Activated naive CD8-positive, alpha-beta T cell treated with anti-CD3 and anti-CD28 coated beads, Interleukin-2, amount 10 ng/mL, durations not matched to agents 7 days and 5 days (primary cell): ENCODE results near the gene MAFG. TPM values are rescaled to one million over a fixed set of nuclear protein-coding genes. Genes with fewer than 3 reads are reported as not detected.

Source experiments
- ATAC-seq: fragments of 150-1000 bp; cut with Tn5 transposase; one replicate; pipeline ENCODE4 v1.10.0; 2021; ENCODE audit warnings: low read depth, moderate library complexity
- POLR2A ChIA-PET: fragments of 350-600 bp; sonication (Branson Sonifier 250); formaldehyde crosslinking; loops from one replicate; lab custom pipeline; 2021; ENCODE audit warnings: antibody characterized with exemption; lab: Charles Lee
- DNase-seq: peaks from one replicate; pipeline ENCODE4 v3.0.0; 2021
- H3K27ac Mint-ChIP-seq: one replicate; pipeline ENCODE4 v1.8.0; 2022; ENCODE audit warnings: mild to moderate bottlenecking, mixed read lengths
- H3K27me3 Mint-ChIP-seq: one replicate; pipeline ENCODE4 v1.8.0; 2022; ENCODE audit warnings: mild to moderate bottlenecking, moderate library complexity, mixed read lengths
- H3K36me3 Mint-ChIP-seq: one replicate; pipeline ENCODE4 v1.8.0; 2021; ENCODE audit warnings: mild to moderate bottlenecking, mixed read lengths
- H3K4me1 Mint-ChIP-seq: one replicate; pipeline ENCODE4 v1.8.0; 2021; ENCODE audit warnings: mixed read lengths
- H3K4me3 Mint-ChIP-seq: one replicate; pipeline ENCODE4 v1.8.0; 2022; ENCODE audit warnings: mild to moderate bottlenecking, moderate library complexity, mixed read lengths
- H3K9me3 Mint-ChIP-seq: one replicate; pipeline ENCODE4 v1.8.0; 2021; ENCODE audit warnings: mixed read lengths
- total RNA-seq, 2 experiments: library from RNA; stranded (reverse); gene quantifications; one replicate each; pipeline ENCODE4 v1.2.3, GENCODE V29; 2021

The MAFG gene
- total RNA-seq, 2 experiments from 2014 or later = 18.3 to 20.4 TPM

GRCh38 chr17:81940538-81941483, 13.3 kb upstream of the MAFG start:
- POLR2A ChIA-PET = interaction anchor here (0.6 kb wide), 1 partner anchor 286 kb away, joined by 4 read pairs; no protein-coding TSS in a partner anchor
- no peak for DNase-seq
- no peak overlapping the region for H3K4me3 Mint-ChIP-seq
- H3K27me3 Mint-ChIP-seq = peaks cover 7% of the 10 kb centered on the region
- H3K9me3 Mint-ChIP-seq = no peaks in the 10 kb centered on the region
- no peak for ATAC-seq
- H3K4me1 Mint-ChIP-seq = peaks cover 9% of the 10 kb centered on the region
- H3K27ac Mint-ChIP-seq = no peak overlapping the region
- no peaks in the 10 kb centered on the region for H3K36me3 Mint-ChIP-seq

DNA sequence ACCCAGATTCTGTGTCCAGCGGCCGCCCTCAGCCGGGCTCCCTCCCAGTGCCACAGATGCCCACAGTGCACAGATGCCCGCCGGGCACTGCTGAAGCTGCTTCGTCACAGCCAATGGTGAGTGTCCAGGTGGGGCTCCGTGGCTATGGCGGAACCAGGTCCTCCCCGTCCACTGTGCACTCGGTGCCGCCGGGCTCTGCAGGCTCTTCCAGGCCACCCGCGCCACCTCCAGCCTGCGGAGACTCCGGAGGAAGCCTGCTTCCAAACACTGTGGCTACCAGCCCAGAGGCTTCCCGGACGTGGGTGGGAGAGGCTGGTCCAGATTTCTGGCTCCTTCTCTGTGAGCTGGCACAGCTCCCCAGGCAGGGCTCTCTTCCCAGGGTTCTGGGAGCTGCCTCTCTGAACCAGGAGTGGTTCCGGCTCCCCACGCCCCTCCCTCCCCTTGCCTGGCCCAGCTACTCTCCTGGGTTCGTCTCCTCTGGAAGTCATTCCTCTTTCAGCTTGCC, 12.4 kb upstream of the MAFG start:
- H3K4me3 Mint-ChIP-seq = no peak overlapping the region
- POLR2A ChIA-PET = interaction anchor here (0.6 kb wide), 1 partner anchor 285 kb away, joined by 4 read pairs; no protein-coding TSS in a partner anchor
- peaks cover 10% of the 10 kb centered on the region for H3K4me1 Mint-ChIP-seq
- no peak for DNase-seq
- no peaks in the 10 kb centered on the region for H3K9me3 Mint-ChIP-seq
- no peaks in the 10 kb centered on the region for H3K36me3 Mint-ChIP-seq
- H3K27ac Mint-ChIP-seq = no peak overlapping the region
- H3K27me3 Mint-ChIP-seq = peaks cover 7% of the 10 kb centered on the region
- no peak for ATAC-seq

DNA sequence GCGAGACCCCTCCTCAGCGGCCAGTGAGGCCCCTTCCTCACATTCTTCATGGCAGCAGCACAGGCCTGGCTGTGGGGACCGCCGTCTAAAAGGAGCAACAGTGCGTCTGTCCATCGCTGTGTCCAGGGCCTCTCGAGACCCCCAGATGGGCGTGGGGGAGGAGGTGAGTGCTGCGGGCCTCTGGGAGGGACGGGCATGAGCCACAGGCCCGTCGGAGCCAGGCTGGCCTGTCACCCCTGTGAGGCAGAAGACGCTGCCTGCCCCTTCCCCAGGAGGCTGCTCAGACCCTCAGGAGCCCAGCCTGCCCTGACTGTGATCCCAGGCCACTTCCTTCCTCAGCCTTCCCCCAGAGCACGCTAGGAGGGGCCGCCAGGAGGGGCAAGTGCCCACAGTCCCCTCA, 11.7 kb upstream of the MAFG start:
- DNase-seq (no peak), ATAC-seq (no peak)
- Mint-ChIP-seq H3K27me3 (peaks cover 7% of the 10 kb centered on the region), H3K9me3 (no peaks in the 10 kb centered on the region), H3K4me1 (peaks cover 10% of the 10 kb centered on the region), H3K4me3 (no peak overlapping the region), H3K36me3 (no peaks in the 10 kb centered on the region), H3K27ac (no peak overlapping the region)
- POLR2A ChIA-PET = interaction anchor here (2.5 kb wide), 1 partner anchor 12 kb away, joined by 9 read pairs; the partner anchor contains the start of gene MAFG

GRCh38 chr17:81935709-81936084, 8.2 kb upstream of the MAFG start:
- Mint-ChIP-seq H3K27me3 (peaks cover 2% of the 10 kb centered on the region), H3K4me1 (peaks cover 19% of the 10 kb centered on the region), H3K4me3 (peak overlapping the region; percentile 65), H3K9me3 (no peaks in the 10 kb centered on the region), H3K36me3 (no peaks in the 10 kb centered on the region), H3K27ac (peak overlapping the region; percentile 42)
- ATAC-seq (no peak), DNase-seq (no peak)
- POLR2A ChIA-PET = interaction anchor here (1.5 kb wide), 1 partner anchor 9 kb away, joined by 7 read pairs; no protein-coding TSS in a partner anchor

DNA sequence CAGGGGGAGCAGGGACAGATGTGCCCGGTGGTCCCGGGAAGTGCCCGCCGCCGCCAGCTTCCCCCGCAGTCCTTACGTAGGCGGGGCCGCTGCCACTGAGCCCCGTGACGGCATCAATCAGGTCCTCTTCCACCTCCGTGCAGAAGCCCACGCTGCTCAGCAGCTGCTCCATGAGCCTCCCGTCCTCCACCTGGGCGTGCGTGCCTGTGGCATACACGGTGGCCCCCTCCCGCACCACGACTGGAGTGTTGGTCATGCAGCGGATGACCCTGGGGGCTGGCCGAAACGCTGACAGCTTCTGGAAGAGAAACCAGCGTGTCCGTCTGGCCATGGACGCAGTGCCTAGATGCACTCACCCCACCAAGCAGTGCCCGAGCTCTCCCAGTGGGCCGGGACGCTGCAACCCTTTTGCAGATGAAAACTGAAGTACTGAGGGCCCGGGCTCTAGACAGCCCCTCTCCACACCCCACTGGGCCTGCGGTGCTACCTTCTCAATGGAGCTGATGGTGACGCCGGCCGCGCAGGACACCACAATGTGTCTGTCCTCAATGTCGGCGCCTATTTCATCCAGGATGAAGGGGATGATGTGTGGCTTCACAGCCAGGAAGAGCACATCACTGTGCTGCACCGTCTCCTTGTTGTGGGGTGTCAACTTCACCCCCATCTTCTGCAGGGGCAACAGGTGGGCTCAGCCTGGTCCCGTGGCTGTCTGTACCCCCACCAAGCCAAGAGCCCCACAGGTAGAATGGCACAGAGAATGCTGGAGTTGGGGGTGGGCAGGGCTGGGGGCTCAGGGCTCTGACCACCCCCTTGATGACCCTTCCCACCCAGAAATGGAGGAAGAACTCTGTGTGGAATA, 7.5 kb upstream of the MAFG start:
- no peaks in the 10 kb centered on the region for H3K27me3 Mint-ChIP-seq
- peaks cover 19% of the 10 kb centered on the region for H3K4me1 Mint-ChIP-seq
- no peak overlapping the region for H3K27ac Mint-ChIP-seq
- ATAC-seq (no peak), DNase-seq (no peak)
- H3K9me3 Mint-ChIP-seq = no peaks in the 10 kb centered on the region
- H3K36me3 Mint-ChIP-seq = no peaks in the 10 kb centered on the region
- H3K4me3 Mint-ChIP-seq = peak overlapping the region; percentile 65
- POLR2A ChIA-PET = interaction anchor here (0.6 to 1.5 kb wide), 2 partner anchors 9 to 223 kb away, joined by 5 to 7 read pairs; no protein-coding TSS in a partner anchor

GRCh38 chr17:81934098-81934757, 6.7 kb upstream of the MAFG start:
- H3K4me1 Mint-ChIP-seq = peaks cover 19% of the 10 kb centered on the region
- H3K4me3 Mint-ChIP-seq = no peak overlapping the region
- POLR2A ChIA-PET = interaction anchor here (0.6 kb wide), 1 partner anchor 223 kb away, joined by 5 read pairs; no protein-coding TSS in a partner anchor
- DNase-seq (no peak), ATAC-seq (no peak)
- H3K27me3 Mint-ChIP-seq = no peaks in the 10 kb centered on the region
- H3K9me3 Mint-ChIP-seq = no peaks in the 10 kb centered on the region
- H3K27ac Mint-ChIP-seq = no peak overlapping the region
- no peaks in the 10 kb centered on the region for H3K36me3 Mint-ChIP-seq

DNA sequence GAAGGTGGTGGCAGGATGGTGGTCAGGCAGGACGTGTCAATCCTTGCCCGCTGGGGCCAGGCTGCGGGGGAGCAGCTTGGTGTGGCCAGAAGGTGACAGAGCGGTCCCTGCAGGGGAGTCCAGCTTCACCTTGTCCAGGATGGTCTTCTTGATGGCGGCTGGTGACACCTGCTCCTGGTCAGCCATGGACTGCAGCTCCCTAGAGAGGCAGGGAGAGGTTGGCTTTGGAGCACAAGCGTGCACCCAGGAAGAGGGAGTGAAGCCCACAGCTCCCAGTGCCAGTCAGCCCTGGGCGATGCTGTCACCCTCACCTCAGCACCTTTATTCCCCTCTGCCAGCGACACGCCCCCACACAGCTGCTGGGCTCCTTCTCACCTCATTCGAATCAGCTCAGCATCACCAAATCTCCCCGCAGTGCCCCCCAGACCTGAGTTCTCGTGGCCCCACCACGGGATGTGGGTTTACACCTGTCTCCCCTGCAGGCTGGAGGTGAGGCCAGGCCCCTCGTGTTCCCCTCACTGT, 5.7 kb upstream of the MAFG start:
- no peak for ATAC-seq
- POLR2A ChIA-PET = no interaction called here
- Mint-ChIP-seq H3K27me3 (no peaks in the 10 kb centered on the region), H3K4me1 (peaks cover 21% of the 10 kb centered on the region), H3K9me3 (no peaks in the 10 kb centered on the region), H3K36me3 (no peaks in the 10 kb centered on the region), H3K27ac (no peak overlapping the region), H3K4me3 (no peak overlapping the region)
- DNase-seq = no peak

DNA sequence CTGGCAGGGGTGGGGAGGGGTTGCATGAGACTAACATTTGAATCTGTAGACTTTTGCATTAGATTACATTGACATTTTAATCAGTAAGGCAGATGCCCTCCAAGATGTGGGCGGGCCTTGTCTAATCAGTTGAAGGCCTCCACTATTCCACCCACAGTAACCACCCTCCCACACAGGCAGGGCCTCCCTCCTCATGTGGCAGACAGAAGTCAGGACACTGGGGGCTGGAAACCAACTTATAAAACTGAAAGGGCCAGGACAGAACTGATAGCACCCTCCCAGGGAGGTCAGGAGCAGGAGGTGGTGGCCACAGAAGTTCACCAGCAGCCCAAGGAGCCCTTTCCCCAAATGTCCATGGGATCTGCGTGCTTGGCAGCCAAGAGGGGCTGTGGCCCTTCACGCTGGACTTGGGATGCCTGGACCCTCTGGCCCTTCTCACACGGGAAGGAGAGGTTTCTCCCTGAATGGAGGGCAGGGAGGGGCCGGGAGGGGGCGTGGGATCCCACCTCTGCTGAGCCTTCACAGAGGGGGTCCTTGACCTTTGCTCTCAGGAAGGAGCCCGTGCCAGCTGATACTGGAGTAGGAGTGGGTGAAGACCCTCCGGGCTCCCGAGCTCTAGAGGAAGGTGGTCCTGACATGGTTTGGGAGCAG, 4.9 kb upstream of the MAFG start:
- H3K27ac Mint-ChIP-seq = no peak overlapping the region
- no peaks in the 10 kb centered on the region for H3K27me3 Mint-ChIP-seq
- POLR2A ChIA-PET = no interaction called here
- DNase-seq (no peak), ATAC-seq (no peak)
- no peaks in the 10 kb centered on the region for H3K36me3 Mint-ChIP-seq
- H3K9me3 Mint-ChIP-seq = no peaks in the 10 kb centered on the region
- peaks cover 15% of the 10 kb centered on the region for H3K4me1 Mint-ChIP-seq
- H3K4me3 Mint-ChIP-seq = no peak overlapping the region

DNA sequence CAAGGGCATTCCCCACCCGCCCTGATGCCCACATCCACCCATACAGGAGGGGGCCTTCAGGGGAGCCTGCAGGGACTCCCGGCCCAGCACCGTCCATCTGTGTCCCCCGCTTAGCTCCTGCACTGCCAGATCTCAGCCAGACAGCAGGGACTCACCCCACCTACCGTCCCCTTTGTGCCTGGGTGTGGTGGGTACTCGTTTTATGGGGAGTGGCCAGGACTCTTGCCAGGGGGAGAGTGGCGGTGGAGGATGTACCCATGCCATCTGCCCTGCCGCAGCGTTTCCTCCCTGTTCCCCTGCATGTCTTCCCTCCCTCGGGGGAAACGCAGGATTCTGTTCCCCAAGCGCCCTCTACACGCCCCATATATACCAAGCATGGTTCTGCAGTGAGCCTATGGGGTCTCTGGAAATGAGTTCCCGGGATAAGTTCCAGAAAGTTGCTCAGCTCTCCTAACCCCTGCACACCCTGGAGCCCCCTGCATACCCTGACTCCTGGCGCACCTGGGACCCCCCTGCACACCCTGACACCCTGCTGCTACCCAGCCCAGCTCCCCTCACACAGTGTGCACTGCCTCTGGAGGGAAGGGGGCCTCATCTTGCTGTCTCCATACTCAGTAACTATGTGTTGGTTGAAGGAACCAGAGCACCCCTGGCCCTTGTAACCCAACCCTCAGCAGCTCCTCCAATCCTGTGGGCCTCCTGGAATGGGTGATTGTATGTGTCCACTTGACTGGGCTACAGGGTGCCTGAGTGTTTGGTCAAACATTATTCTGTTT, 4.2 kb upstream of the MAFG start:
- DNase-seq (no peak), ATAC-seq (no peak)
- Mint-ChIP-seq H3K27me3 (no peaks in the 10 kb centered on the region), H3K27ac (no peak overlapping the region), H3K4me1 (peaks cover 15% of the 10 kb centered on the region), H3K4me3 (no peak overlapping the region), H3K36me3 (no peaks in the 10 kb centered on the region), H3K9me3 (no peaks in the 10 kb centered on the region)
- POLR2A ChIA-PET = interaction anchor here (1.5 kb wide), 1 partner anchor 61 kb away, joined by 4 read pairs; the partner anchor contains the start of gene ARHGDIA

DNA sequence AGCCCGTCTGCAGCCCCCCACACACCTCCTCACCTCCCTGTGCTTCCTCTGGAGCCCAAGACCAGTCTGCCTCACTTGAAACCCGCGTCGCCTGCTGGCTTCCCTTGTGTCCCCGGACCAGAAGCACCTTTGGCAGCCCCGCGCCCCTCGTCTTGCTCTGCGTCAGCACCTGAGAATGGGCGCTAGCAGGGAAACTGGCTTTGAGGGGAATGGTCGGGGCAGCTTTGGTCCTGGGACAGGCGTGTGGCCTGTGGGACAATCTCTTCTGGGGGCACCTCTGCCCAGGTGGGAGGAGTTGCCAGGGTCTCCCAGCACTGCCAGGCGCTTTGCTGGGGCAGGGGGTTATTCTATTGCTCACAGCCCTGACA, 3.6 kb upstream of the MAFG start:
- DNase-seq = no peak
- no peaks in the 10 kb centered on the region for H3K9me3 Mint-ChIP-seq
- no peaks in the 10 kb centered on the region for H3K36me3 Mint-ChIP-seq
- H3K27me3 Mint-ChIP-seq = no peaks in the 10 kb centered on the region
- H3K4me3 Mint-ChIP-seq = no peak overlapping the region
- peaks cover 19% of the 10 kb centered on the region for H3K4me1 Mint-ChIP-seq
- ATAC-seq = no peak
- POLR2A ChIA-PET = interaction anchor here (1.5 kb wide), 1 partner anchor 61 kb away, joined by 4 read pairs; the partner anchor contains the start of gene ARHGDIA
- no peak overlapping the region for H3K27ac Mint-ChIP-seq
